ENCODE measurements around the gene NDUFB4.

Gene NDUFB4

GRCh38 chr3:120596116-120596852 is at the start of gene NDUFB4:
Gene NDUFB4, plus strand, starts transcription at chr3:120596336. Its CDS starts 24 bp downstream, at chr3:120596360.
- DNase-seq: peak; percentile 100

DNA sequence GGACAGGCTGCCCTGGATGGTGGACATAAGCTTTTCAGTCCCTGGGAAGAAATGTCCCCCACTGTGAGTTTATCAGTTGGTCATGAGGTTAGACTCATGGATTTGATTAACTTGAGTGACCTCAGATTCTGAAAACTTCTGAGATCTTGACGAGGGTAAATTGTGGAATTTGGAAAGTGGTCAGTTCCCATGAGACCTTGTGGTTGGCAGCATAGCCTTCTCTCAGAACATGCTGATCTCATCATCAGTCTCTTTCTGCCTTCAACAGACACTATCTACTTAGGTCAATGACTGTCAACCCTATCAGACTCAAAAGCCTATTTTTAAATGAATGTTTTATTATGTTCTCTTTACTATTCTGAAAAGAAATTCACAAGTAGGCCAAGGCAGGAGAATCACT is 45.6 kb upstream of the NDUFB4 start:
- DNase-seq: no peak

- DNase-seq: no peak
Measured at GRCh38 chr3:120552184-120553172, 43.7 kb upstream of the NDUFB4 start.

GRCh38 chr3:120554812-120555606 is 41.1 kb upstream of the NDUFB4 start:
- no peak for DNase-seq

DNA sequence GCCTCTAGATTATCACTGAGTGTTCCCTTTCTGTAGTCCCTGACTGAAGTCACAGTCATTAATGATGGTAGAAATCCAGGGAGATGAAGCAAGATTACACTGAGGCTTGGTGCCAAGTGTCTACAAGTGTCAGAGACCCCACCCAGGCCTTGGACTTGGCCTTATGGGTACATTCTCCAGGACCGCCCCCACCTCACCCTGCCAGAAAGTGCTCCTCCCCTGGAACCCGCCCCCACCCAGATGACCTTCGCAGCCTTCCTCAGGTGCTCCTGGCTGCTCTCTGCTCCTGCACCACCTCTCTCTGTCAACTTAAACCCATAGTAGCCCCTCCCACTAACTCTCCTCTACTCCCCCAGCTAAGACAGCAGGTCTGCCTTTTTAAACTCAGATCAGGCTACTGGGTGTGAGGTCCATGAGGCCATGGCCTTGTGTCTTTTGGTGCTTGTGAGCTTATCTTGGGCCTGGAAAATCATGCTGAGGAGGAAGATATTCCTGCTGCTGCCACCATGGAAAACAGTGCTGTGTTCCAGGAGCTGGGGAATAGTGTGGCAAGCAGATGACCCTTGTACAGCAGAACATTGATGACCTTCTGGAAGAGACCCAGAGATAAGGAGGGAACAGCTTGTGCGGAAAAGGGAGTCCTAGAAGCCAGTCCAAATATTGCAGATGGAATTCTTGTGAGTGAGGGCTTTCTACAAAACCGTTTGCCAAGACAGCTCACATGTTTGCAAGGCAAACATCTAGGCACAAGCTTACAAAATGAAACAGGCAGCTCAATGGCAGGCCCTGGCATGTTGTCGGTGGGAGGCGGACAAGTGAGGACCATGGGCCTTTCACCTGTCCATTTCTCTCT is 40.3 kb upstream of the NDUFB4 start:
- DNase-seq: no peak

- DNase-seq: no peak
Measured at GRCh38 chr3:120557115-120557514, 39.0 kb upstream of the NDUFB4 start.

- peak; percentile 92 for DNase-seq
Measured at GRCh38 chr3:120558771-120559241, 37.3 kb upstream of the NDUFB4 start.

DNA sequence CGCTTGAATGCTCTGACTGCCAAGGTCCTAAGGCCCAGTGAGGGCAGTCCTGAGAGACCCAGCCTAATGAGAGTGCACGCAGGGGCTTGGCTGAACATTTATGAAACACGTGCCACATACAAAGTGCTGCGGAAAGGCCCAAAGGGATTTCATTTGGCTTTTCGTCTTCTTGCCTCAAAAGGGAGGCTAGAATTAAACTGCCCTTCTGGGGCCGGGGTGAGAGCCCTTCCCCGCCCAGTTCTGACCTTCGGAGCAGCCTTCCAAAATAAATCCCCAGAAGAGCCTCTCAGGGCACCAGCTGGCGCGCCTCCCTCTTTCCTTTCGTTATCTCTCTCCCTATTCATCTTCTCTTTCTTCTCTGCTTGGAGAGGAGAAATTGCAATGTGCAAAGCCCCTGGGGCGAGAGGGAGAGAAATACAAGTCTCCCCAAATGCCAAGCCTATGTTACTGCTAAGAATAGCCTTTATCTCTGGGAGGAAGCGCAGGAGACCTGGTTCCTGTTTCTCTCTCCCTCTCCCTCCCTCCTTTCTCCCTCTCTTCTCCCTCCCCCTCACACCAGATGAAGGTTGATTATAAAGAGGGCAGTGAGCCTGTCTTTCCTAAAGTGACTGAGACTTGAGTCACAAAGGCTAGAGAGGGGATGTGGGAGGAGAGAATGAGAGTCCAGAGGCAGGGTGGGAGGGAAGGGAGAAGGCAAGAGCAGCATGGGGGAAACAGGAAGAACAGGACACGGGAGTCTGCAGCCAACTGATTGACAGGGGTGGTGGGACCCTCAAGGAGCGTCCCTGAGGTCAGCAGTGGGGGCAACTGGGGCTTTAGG is 36.7 kb upstream of the NDUFB4 start:
- DNase-seq: peak; percentile 70

DNA sequence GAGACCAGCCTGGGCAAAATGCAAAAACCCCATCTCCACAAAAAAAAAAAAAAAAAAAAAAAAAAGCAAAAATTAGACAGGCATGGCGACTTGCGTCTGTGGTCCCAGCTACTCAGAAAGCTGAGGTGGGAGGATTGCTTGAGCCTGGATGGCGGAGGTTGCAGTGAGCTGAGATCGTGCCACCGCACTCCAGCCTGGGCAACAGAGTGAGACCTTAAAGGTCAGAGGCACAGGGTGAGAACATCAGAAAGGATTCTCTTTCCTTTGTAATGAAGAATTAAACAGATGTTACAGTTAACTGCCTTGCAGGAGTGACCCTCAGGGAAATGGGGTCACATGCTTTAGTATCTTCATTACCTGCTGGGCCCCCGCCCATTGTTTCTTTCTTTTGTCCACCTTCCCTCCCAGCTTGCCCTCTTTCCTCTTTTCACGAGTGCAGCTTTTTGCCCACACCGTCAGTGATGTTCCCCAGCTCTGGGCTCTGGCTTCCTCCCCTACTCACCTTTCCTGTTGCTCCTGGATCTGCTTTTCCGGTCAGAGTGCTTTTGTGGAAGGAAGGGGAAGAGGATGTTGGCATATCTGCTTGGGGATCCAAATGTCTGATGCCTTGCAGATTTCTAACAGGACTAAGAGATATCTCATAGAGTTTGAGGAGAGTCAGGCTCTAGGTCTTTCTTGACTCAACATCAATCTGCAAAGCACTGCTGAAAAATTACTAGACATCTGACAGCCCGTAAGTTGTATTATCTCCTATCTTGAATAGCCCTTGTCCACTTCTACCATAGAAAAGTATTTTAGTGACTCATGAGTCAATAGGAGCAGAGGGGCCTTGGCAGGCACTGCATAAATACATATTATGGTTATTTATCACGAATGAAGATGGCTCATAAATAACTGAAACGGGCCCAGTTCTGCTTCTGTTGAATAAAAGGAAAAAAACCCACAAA is 35.6 kb upstream of the NDUFB4 start:
- no peak for DNase-seq

- DNase-seq: peak; percentile 84
Measured at GRCh38 chr3:120561251-120562045, 34.7 kb upstream of the NDUFB4 start.

GRCh38 chr3:120563356-120564022 is 32.6 kb upstream of the NDUFB4 start:
- DNase-seq: no peak

DNA sequence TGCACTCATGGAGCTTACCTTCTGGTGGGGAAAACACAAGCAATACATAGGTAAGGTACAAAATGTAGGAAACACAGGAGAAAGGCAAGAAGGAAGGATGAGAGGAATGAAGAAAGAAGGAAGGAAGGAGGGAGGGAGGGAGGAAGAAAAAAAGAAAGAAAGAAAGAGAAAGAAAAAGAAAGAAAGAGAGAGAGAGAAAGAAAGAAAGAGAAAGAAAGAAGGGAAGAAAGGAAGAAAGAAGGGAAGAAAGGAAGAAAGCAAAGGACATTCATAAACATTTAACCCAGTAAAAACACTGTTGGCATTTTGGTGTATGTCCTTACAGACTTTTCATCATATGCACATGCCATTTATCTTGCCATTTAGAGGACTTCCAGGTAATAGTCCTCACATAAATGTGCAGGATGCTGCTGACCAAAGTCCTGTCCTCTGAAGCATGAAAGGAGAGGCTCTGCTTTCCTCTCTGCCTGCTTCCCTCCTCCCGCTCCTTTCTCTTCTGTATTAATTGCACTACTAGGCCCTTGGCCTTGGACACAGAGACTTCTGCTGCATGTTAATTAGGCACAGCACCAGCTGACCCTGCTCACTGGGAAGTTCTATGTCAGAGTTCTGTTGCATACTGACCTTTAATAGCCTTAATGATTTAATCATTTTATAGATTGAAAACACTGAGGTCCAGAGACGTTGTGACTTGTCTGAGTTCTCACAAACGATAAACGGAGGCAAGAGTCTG is 29.7 kb upstream of the NDUFB4 start:
- DNase-seq: no peak

DNA sequence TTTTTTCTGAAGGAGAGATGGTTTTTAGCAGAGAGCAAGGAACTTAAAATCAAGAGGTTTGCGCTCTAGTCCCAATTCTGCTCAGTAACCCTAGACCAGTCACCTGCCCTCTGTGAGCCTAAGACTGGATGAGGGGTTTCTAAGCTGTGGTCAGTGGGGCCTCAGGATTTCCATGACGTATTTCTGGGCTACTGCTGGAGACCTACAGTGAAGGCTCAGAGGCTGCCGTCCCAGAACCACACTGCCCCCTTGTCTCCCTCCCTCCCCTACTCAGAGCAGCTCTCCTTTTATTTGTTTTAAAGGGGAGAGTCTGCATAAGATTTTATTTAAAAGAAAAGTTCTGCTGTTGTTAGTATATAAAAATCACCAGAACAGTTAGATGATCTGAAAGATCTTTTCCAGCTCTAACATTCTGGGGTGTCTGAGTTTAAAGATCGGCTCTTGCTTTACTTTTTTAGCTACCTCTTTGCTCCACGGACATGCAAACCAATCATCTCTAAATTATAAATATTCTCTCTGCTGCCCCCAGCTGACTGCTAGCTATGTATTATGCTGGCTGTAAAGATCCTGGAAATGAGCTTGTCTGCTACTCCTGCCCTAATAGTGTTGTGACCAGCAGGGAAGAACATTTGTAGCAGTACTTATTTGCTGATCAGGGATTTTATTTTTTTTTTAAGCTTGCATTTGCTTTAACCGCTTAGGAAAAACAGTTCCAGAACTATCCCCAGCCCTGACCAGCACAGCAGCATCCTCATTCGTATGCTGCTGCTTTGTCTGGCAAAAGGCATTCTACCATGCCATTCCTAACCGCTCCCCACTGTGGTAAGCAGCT is 28.6 kb upstream of the NDUFB4 start:
- DNase-seq: peak; percentile 53

GRCh38 chr3:120568202-120568531 is 28.0 kb upstream of the NDUFB4 start:
- DNase-seq: no peak

DNA sequence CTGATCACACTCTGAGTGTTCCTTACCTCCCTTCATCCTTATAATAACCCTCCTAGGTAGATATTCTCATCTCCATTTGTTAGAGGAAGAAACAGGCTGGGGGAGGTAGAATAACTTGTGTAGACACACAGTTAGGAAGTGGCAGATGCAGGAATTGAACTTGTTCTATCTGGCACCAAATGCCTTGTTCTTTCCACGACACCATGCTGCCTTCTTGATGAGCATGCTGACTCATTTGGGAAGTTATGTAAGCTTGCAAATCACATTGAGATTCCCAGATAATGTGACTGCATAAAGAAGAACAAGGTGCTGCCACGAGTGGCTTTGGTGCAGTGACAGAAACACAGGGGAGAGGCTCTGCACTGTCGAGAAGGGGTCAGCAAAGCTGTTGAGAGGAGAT is 27.5 kb upstream of the NDUFB4 start:
- no peak for DNase-seq

- no peak for DNase-seq
Measured at GRCh38 chr3:120569222-120570057, 26.7 kb upstream of the NDUFB4 start.

All from NCI-H1105 treated with DMSO at 0.1 percent for 48 hours (cell line).